Neuronal stem cell (in vitro differentiated cells): ENCODE results near the gene AZIN2. TPM values are rescaled to one million over a fixed set of nuclear protein-coding genes. Genes with fewer than 3 reads are reported as not detected.

ENCODE experiments used
- DNase-seq: peaks from one replicate; pipeline ENCODE4 v3.0.0-alpha.2; 2013; ENCODE audit warnings: low spot score
- H2AFZ ChIP-seq: one replicate; pipeline ENCODE4 v1.6.1; 2013; ENCODE audit warnings: mild to moderate bottlenecking, low read length, inconsistent platforms
- H2AK5ac ChIP-seq: 2 replicates; pipeline ENCODE4 v1.6.1; 2013; ENCODE audit warnings: low read depth, mild to moderate bottlenecking, inconsistent platforms, low read length, moderate library complexity, mixed read lengths
- H2BK120ac ChIP-seq: 2 replicates; pipeline ENCODE4 v1.6.1; 2013; ENCODE audit warnings: low read depth, mild to moderate bottlenecking, inconsistent platforms, low read length, moderate library complexity, mixed read lengths
- H2BK12ac ChIP-seq: one replicate; pipeline ENCODE4 v1.6.1; 2013; ENCODE audit warnings: low read length, inconsistent platforms
- H2BK15ac ChIP-seq: 2 replicates; pipeline ENCODE4 v1.6.1; 2013; ENCODE audit warnings: mild to moderate bottlenecking, low read length, inconsistent platforms, mixed read lengths
- H2BK5ac ChIP-seq: one replicate; pipeline ENCODE4 v1.6.1; 2013; ENCODE audit warnings: inconsistent platforms, mild to moderate bottlenecking, low read length, moderate library complexity
- H3K14ac ChIP-seq: one replicate; pipeline ENCODE4 v1.6.1; 2013; ENCODE audit warnings: low read length, inconsistent platforms
- H3K18ac ChIP-seq: 2 replicates; pipeline ENCODE4 v1.6.1; 2013; ENCODE audit warnings: low read length, inconsistent platforms
- H3K23ac ChIP-seq: 2 replicates; pipeline ENCODE4 v1.6.1; 2013; ENCODE audit warnings: low read depth, mild to moderate bottlenecking, mixed read lengths, low read length, inconsistent platforms; ENCODE audit not compliant: poor library complexity
- H3K27ac ChIP-seq: replicated peaks from 3 replicates; pipeline ENCODE4 v1.5.1; 2013; ENCODE audit warnings: low read length, inconsistent platforms
- H3K27me3 ChIP-seq, 3 experiments: 2 replicates each; pipeline ENCODE4 v1.6.1; 2013; ENCODE audit warnings: low read length in 3 of 3, mild to moderate bottlenecking in 2 of 3, inconsistent platforms in 1 of 3, low read depth in 1 of 3, mixed read lengths in 1 of 3, moderate library complexity in 1 of 3; ENCODE audit not compliant: control insufficient read depth in 3 of 3, insufficient read depth in 3 of 3
- H3K36me3 ChIP-seq, 2 donors: replicated peaks in 1 of 2; 2 replicates each; pipeline ENCODE4 v1.6.1; 2013; ENCODE audit warnings: low read length in 2 of 2; ENCODE audit not compliant: control insufficient read depth in 2 of 2, insufficient read depth in 2 of 2
- H3K4ac ChIP-seq: 2 replicates; pipeline ENCODE4 v1.6.1; 2013; ENCODE audit warnings: inconsistent platforms, mild to moderate bottlenecking, low read length, moderate library complexity
- H3K4me1 ChIP-seq, 2 donors: 1 replicate in 1 of 2; 2 replicates in 1 of 2; pipeline ENCODE4 v1.6.1; 2013; ENCODE audit warnings: low read length in 2 of 2, low read depth in 1 of 2; ENCODE audit not compliant: control insufficient read depth in 2 of 2, insufficient read depth in 1 of 2
- H3K4me2 ChIP-seq: one replicate; pipeline ENCODE4 v1.6.1; 2013; ENCODE audit warnings: mild to moderate bottlenecking, low read length, inconsistent platforms; ENCODE audit not compliant: insufficient read depth, poor library complexity, severe bottlenecking
- H3K4me3 ChIP-seq, 2 donors: 2 replicates each; pipeline ENCODE4 v1.5.1; 2013; ENCODE audit warnings: low read length in 2 of 2, mild to moderate bottlenecking in 2 of 2, inconsistent platforms in 1 of 2, moderate library complexity in 1 of 2
- H3K79me1 ChIP-seq: one replicate; pipeline ENCODE4 v1.6.1; 2013; ENCODE audit warnings: low read depth, mild to moderate bottlenecking, inconsistent platforms, low read length, moderate library complexity
- H3K9ac ChIP-seq: one replicate; pipeline ENCODE4 v1.6.1; 2013; ENCODE audit warnings: mild to moderate bottlenecking, low read depth, low read length, inconsistent platforms; ENCODE audit not compliant: poor library complexity
- H3K9me3 ChIP-seq, 2 donors: replicated peaks in 1 of 2; 2 replicates each; pipeline versions ENCODE3 to v1.6.1; 2013; ENCODE audit warnings: low read length in 2 of 2, mild to moderate bottlenecking in 2 of 2, inconsistent platforms in 1 of 2, low read depth in 1 of 2, mixed read lengths in 1 of 2, moderate library complexity in 1 of 2; ENCODE audit not compliant: control insufficient read depth in 2 of 2, insufficient read depth in 1 of 2
- H4K8ac ChIP-seq: one replicate; pipeline ENCODE4 v1.6.1; 2013; ENCODE audit warnings: low read depth, mild to moderate bottlenecking, inconsistent platforms, low read length, moderate library complexity
- H4K91ac ChIP-seq: one replicate; pipeline ENCODE4 v1.6.1; 2013; ENCODE audit warnings: low read length, low read depth, mild to moderate bottlenecking, inconsistent platforms; ENCODE audit not compliant: poor library complexity
- WGBS, 2 donors: extraction: QIAGEN DNeasy Blood & Tissue Kit; methylation state at CpG; one replicate each; pipeline ENCODE4 v1.1.7; 2013; ENCODE audit warnings: missing lambda C conversion rate in 2 of 2, mixed read lengths in 1 of 2; ENCODE audit not compliant: insufficient read length in 2 of 2, insufficient replicate concordance in 1 of 2; ENCODE audit errors: extremely low coverage in 2 of 2; 5-methylcytosine and 5-hydroxymethylcytosine counted together
- polyA plus RNA-seq, 2 experiments: library from polyadenylated mRNA; stranded (reverse); fragments of 200-250 nt; gene quantifications; one replicate each; pipeline ENCODE4 v1.2.3, GENCODE V29; 2013

AZIN2 gene
- 5.9 TPM for polyA plus RNA-seq (2013, experiment 1 of 2)
- 6.1 TPM for polyA plus RNA-seq (2013, experiment 2 of 2)

DNA sequence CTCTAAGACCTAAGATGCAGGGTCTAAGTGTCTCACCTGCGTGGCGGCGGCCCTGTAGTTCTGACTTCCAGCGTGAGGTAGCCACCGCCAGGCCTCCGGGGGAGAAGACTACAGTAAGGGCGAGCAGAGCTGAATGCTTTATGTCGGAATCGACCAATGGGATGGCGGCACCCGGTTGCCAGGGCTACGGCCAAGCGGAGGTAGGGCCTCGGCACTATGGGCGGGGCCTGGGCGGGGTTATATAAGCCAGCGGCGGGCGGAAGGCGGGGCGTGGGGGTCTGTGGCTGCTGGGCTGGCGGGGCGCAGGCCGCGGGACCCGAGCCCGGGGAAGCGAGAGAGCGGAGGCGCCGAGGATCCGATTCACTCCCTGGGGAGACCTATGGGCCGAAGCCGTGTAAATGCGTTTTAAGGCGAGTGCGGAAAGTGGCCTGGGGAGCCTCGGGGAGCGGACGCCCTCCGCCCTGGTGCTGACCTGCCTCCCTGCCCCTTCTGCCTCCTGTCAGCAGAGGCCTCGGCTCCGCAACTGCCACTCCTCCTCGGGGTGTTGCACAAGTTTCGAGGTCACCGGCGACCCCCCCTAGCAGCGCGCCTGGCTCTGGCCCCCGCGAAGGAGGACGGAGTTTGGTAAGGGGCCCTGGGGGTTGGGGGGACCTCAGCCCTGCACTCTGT is at the start of gene AZIN2:
Gene AZIN2 (plus strand): TSS at position 269 of the 669 bp plus-strand sequence. CDS start 1,097 bp downstream, outside the sequence.
- H3K9ac ChIP-seq, result peak within 1 kb of the TSS; percentile 92
- H3K79me1 ChIP-seq, result no peaks in the 10 kb centered on the region
- peaks cover 3 to 8% of the 10 kb centered on the region in 2 donors for H3K4me1 ChIP-seq
- H4K8ac ChIP-seq, result no peak within 1 kb of the TSS
- no peak within 1 kb of the TSS for H2BK12ac ChIP-seq
- no peak within 1 kb of the TSS for H3K4ac ChIP-seq
- H2BK5ac ChIP-seq, result no peak within 1 kb of the TSS
- H3K4me2 ChIP-seq, result peak within 1 kb of the TSS; percentile 83
- WGBS, 2 donors, result no CpG with 5 or more reads among the region's 52 CpGs
- peak within 1 kb of the TSS; percentile 70 for H3K23ac ChIP-seq
- H3K27ac ChIP-seq, result no peak within 1 kb of the TSS
- H2BK15ac ChIP-seq, result no peak within 1 kb of the TSS
- peak within 1 kb of the TSS; percentile 91 for H3K18ac ChIP-seq
- H3K4me3 ChIP-seq, result peak within 1 kb of the TSS; percentile 80 to 89
- H3K14ac ChIP-seq, result peak within 1 kb of the TSS; percentile 14
- H4K91ac ChIP-seq, result no peak within 1 kb of the TSS
- DNase-seq, result peak; percentile 91
- no peaks in the 10 kb centered on the region for H3K36me3 ChIP-seq
- no peaks in the 10 kb centered on the region for H3K9me3 ChIP-seq
- no peak within 1 kb of the TSS for H2AK5ac ChIP-seq
- peaks cover 0 to 29% (median 2%) of the 10 kb centered on the region in 3 experiments for H3K27me3 ChIP-seq
- no peak within 1 kb of the TSS for H2BK120ac ChIP-seq
- peak within 1 kb of the TSS; percentile 90 for H2AFZ ChIP-seq

DNA sequence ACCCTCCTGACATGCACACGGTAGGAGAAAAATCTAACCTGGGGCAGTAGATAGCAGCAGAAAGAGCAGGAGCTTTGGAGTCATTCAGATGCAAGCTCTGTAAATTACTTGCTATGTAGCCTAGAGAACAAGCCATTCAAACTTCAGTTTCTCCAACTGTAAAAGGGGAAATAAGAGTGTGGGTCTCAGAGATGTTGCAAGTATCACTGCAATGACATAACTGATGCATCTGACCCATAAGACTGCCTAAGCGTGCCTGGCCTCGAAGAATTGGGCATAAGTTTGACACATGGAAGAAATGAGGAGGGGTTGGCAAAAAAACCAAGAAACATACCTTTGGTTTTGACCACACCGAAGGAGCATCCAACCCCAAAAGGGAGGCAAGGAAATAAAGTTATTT is 49.4 kb upstream of the AZIN2 start:
- Histone ChIP-seq H2BK120ac (no peak overlapping the region), H3K9ac (no peak overlapping the region), H2AK5ac (no peak overlapping the region), H3K27ac (no peak overlapping the region), H3K36me3 (peaks cover 3 to 73% of the 10 kb centered on the region in 2 donors), H3K4me3 (no peak overlapping the region), H2BK5ac (no peak overlapping the region), H2BK12ac (no peak overlapping the region), H3K27me3 (no peaks in the 10 kb centered on the region), H3K4me1 (peaks cover 5 to 8% of the 10 kb centered on the region in 2 donors), H3K9me3 (no peaks in the 10 kb centered on the region), H3K14ac (no peak overlapping the region), H4K91ac (no peak overlapping the region), H3K18ac (no peak overlapping the region), H3K79me1 (peaks cover 6% of the 10 kb centered on the region), H2AFZ (no peak overlapping the region), H3K4ac (no peak overlapping the region), H2BK15ac (no peak overlapping the region), H3K23ac (no peak overlapping the region), H3K4me2 (no peak overlapping the region), H4K8ac (no peak overlapping the region)
- no CpG with 5 or more reads among the region's 4 CpGs for WGBS, 2 donors
- no peak for DNase-seq

DNA sequence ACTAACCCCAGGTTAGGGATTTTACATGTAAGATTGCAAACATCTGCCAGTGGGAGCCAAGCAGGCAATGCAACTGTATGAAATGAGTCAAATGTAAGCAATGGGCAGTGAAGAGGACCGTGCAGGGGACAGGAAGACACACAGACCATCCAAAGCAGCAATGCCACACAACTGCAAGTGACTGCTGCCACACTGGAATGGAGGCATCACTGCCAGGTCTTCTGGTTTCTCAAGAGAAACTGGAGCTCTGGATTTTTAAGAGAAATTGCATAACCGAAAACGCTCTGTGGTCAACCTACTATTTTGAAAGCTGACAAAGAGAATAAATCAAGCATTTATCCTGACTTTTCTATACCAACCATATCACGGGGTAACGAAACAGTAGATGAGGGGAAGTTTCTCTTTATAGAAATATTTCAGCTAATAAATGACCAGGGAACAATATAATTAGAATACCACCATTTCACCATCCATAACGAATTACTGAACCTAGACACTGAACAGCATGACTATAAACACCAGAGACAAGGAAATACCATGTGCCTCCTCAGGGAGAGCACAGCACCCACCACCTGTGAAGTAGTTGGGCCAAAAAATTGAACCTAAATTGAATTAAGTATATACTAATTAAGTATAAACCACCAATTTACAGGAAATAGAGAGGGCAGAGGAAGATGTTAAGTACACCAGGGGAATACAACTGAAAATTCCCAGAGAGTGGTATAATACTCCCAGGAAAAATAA is 48.7 kb upstream of the AZIN2 start:
- DNase-seq, result no peak
- WGBS, 2 donors, result no CpG with 5 or more reads among the region's 6 CpGs
- Histone ChIP-seq H3K4me2 (no peak overlapping the region), H3K23ac (no peak overlapping the region), H2BK5ac (no peak overlapping the region), H3K9me3 (no peaks in the 10 kb centered on the region), H4K91ac (no peak overlapping the region), H3K14ac (no peak overlapping the region), H2AFZ (no peak overlapping the region), H3K18ac (no peak overlapping the region), H3K27ac (no peak overlapping the region), H3K4me3 (no peak overlapping the region), H4K8ac (no peak overlapping the region), H3K9ac (no peak overlapping the region), H2BK12ac (no peak overlapping the region), H2BK120ac (no peak overlapping the region), H3K27me3 (no peaks in the 10 kb centered on the region), H2AK5ac (no peak overlapping the region), H3K36me3 (peaks cover 3 to 73% of the 10 kb centered on the region in 2 donors), H2BK15ac (no peak overlapping the region), H3K4me1 (peaks cover 5 to 8% of the 10 kb centered on the region in 2 donors), H3K79me1 (peaks cover 7% of the 10 kb centered on the region), H3K4ac (no peak overlapping the region)

DNA sequence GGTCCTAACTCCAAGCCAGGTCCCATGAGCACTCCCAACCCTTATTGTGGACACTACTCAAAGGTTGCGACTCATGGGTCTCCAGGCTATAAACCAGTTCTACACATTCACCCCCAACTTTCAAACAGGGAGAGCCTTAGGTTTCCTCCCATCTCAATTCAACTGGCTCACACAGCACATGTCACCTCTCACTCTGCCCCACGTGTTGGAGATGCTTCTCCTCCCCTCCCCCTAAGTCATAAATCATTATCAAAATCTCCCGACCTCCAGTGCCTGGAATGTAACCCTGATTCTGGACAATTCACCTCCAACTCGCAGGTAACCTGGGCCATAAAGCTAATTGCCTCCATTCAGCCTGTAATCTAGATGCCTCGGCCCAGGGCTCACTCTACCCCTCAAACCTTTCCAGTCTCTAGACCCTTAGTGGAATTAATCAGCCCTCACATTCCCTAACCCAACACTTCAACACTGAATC is 44.9 kb upstream of the AZIN2 start:
- Histone ChIP-seq H3K4me3 (peak overlapping the region; percentile 79 to 85), H3K4me2 (peak overlapping the region; percentile 88), H3K9ac (peak overlapping the region; percentile 87), H2BK5ac (no peak overlapping the region), H3K4me1 (peaks cover 5 to 8% of the 10 kb centered on the region in 2 donors), H3K23ac (no peak overlapping the region), H3K79me1 (peaks cover 5% of the 10 kb centered on the region), H2BK12ac (no peak overlapping the region), H2BK15ac (no peak overlapping the region), H3K14ac (no peak overlapping the region), H4K91ac (no peak overlapping the region), H3K27me3 (no peaks in the 10 kb centered on the region), H3K27ac (no peak overlapping the region), H2AFZ (peak overlapping the region; percentile 86), H3K4ac (no peak overlapping the region), H2BK120ac (peak overlapping the region; percentile 58), H4K8ac (no peak overlapping the region), H3K36me3 (peaks cover 2 to 38% of the 10 kb centered on the region in 2 donors), H2AK5ac (peak overlapping the region; percentile 42), H3K18ac (no peak overlapping the region), H3K9me3 (no peaks in the 10 kb centered on the region)
- no peak for DNase-seq
- WGBS, 2 donors, result no CpG with 5 or more reads among the region's 5 CpGs
